GM23338 (cell line): ENCODE results near the gene RANBP6. TPM values are rescaled to one million over a fixed set of nuclear protein-coding genes. Genes with fewer than 3 reads are reported as not detected.

Experiments used
- CTCF ChIP-seq, 2 experiments: fragments of 200-600 bp in 1 of 2; sonication (generic) in 1 of 2; conservative IDR thresholded peaks; 2 replicates each; pipeline versions ENCODE4 v1.5.1 to v1.6.1; 2016 to 2017; ENCODE audit warnings: antibody characterized with exemption in 2 of 2, low read depth in 2 of 2, mild to moderate bottlenecking in 2 of 2, moderate library complexity in 1 of 2
- EZH2 ChIP-seq: fragments of 200-600 bp; sonication (generic); IDR thresholded peaks from one replicate; pipeline ENCODE4 v1.8.0; 2017; ENCODE audit warnings: antibody characterized with exemption, mild to moderate bottlenecking, low read depth; ENCODE audit not compliant: unreplicated experiment
- EZH2phosphoT487 ChIP-seq: fragments of 200-600 bp; sonication (generic); IDR thresholded peaks from one replicate; pipeline ENCODE4 v1.8.1; 2018; ENCODE audit warnings: antibody characterized with exemption; ENCODE audit not compliant: unreplicated experiment
- JUNB ChIP-seq: IDR thresholded peaks from one replicate; pipeline ENCODE4 v1.6.1; 2016; ENCODE audit warnings: antibody characterized with exemption; ENCODE audit not compliant: unreplicated experiment
- NANOG ChIP-seq: IDR thresholded peaks from 2 replicates; pipeline ENCODE4 v1.6.1; 2016; ENCODE audit warnings: antibody characterized with exemption, borderline replicate concordance
- POLR2AphosphoS5 ChIP-seq: IDR thresholded peaks from 2 replicates; pipeline ENCODE4 v1.6.1; 2016; ENCODE audit warnings: antibody characterized with exemption, low read depth
- REST ChIP-seq: IDR thresholded peaks from one replicate; pipeline ENCODE4 v1.6.1; 2018; ENCODE audit warnings: antibody characterized with exemption; ENCODE audit not compliant: unreplicated experiment
- ZNF114 ChIP-seq: fragments of 250-450 bp; sonication (Bioruptor Pico); IDR thresholded peaks from 2 replicates; pipeline ENCODE4 v1.5.0; 2020; ENCODE audit warnings: mild to moderate bottlenecking, moderate library complexity
- ZNF331 ChIP-seq: fragments of 250-450 bp; sonication (Bioruptor Pico); IDR thresholded peaks from 2 replicates; pipeline ENCODE4 v1.5.0; 2020; ENCODE audit warnings: low read depth, mild to moderate bottlenecking, moderate library complexity
- ZNF462 ChIP-seq: fragments of 250-450 bp; sonication (Bioruptor Pico); IDR thresholded peaks from 2 replicates; pipeline ENCODE4 v1.5.0; 2020; ENCODE audit warnings: mild to moderate bottlenecking, moderate library complexity
- polyA plus RNA-seq: library from polyadenylated mRNA; unstranded; fragments of >200 nt; fragmentation: Nextera tagmentation; extraction: Ambion mirVana; gene quantifications from 2 replicates; pipeline ENCODE4 v1.2.1, GENCODE V29; 2016
- total RNA-seq: library from RNA; depleted of rRNA; stranded (reverse); fragments of >200 nt; shearing (Covaris generic); gene quantifications from 2 replicates; pipeline ENCODE4 v1.2.3, GENCODE V29; 2014

Gene RANBP6
- total and polyA plus RNA-seq, 2 experiments from 2014 or later = 9.4 to 26.4 TPM

- no peak for TF ChIP-seq ZNF462 (CRISPR knock-in tag)
- no peak for TF ChIP-seq NANOG
- TF ChIP-seq EZH2phosphoT487 = no peak
- no peak for TF ChIP-seq POLR2AphosphoS5
- TF ChIP-seq CTCF (conservative IDR thresholded peaks at IDR 0.05; ENCODE audit: low read depth in 2 of 2) = no peak
- TF ChIP-seq JUNB = no peak
- no peak for TF ChIP-seq ZNF331 (CRISPR knock-in tag)
- TF ChIP-seq ZNF114 (CRISPR knock-in tag) = no peak
- no peak for TF ChIP-seq REST
- TF ChIP-seq EZH2 = no peak
Observed at GRCh38 chr9:6040077-6040476, 24.7 kb upstream of the RANBP6 start (continued).
